Islet precursor cell (in vitro differentiated cells): ENCODE data around the gene DRC1.
A peak's percentile ranks its signal among the peaks of the same experiment; 100 is the strongest.

Experiments used
- DNase-seq: peaks from one replicate; pipeline ENCODE4 v3.0.0-alpha.2; 2018

Gene DRC1

DNA sequence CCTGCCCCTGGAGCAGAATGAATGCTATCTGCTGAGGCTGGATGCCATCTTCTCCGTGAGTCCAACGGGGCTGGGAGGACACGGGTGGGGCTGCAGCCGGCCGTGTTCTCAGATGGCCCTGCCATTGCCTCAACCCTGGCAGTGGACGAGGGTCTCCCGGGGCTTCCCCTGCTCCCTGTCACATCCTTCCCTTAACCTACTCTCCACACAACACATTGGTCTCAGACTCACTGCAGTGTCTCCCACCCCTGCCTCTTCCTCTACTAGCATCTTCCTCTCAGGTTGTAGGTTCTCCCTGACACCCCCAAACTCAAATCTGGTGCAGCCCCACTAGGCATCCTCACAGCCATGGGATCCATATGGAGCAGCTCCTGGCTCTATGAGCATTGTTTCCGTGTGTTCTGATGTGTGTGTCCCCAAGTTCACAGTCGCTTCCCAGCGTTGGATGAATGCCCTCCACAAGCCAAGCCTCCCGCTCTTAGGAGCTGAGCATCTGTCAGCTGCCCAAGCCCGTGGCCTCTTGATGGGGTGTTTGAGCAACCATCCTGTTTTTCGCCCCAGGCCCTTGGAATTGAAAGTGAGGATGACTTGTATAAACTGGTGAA, 48.4 kb downstream of the DRC1 start:
- DNase-seq = no peak

DNA sequence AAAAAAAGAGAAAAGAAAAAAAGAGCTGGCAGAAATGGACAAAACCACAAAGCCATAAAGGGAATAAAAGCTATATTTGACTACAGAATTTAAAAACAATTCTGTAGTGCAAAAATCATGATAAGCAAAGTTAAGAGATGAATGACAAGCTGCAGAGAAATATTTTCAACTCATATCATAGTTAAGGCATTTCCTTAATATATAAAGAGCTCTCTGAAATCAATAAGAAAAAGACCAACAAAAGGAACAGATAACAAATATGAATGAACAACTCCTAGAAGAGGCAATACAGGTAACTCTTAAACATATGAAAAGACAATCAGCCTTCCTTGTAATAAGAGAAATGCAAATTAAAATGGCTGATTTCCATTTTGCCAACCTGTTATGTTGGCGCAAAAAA, 50.0 kb downstream of the DRC1 start:
- DNase-seq = no peak

DNA sequence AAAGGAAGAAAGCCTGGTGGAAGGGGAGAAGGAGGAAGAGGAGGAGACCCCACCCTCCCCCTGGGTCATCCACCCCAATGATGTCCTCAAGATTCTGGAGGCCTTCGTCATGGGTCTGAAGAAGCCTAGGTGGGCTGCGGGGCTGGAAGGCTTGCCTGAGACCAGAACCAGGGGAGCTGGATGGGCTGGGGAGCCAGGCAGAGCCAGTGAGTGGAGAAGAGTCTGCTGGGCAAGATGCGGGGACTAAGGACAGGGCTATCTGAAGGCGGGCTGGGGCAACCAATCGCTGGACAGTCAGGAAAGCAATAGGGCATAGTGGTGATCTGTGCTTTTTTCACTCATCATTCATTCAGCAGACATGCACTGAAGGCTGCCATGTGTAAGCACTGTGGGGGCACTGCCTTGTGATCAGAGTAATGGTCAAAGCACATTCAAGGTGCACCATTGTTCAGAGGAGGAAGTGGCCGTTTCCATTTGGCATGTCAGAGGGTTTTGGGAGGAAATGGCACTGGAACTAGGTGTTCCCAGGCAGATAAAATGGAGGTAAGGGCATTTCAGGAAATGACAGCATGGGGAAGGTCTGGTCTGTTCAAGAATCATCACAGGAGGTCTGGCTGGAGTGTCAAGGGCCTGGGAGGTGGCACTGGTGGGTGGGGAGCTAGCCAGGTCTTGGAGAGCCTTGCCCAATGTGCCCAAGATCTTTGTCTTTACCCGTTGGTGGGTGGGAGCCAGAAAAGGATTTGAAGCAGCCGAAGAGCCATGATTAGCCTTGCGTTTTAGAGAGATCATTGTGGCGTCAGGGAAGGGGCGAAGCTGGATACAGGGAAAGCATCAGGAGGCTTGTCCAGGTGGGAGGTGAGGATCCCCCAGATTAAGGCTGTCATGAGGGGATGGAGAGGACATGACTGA, 52.0 kb downstream of the DRC1 start:
- peak; percentile 35 for DNase-seq

DNA sequence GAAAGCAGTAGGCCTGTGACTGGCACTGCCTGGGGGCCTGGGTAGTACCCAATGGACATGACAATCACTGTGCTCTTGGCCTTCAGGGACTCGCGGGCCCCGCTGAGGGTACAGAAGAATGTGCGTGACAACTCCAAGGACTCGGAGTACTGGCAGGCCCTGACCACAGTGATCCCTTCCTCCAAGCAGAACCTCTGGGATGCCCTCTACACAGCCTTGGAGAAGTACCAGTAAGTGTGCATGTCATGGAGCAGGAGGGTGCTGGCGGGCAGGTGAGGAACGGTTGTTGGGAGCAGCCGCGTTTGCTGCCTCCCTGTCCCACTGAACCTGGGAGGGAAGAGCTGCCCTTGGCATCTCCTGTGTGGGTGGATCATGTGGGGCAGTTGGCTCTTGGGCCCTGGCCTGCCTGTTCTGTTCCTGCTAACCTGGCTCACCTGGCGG, 52.9 kb downstream of the DRC1 start:
- peak; percentile 46 for DNase-seq

DNA sequence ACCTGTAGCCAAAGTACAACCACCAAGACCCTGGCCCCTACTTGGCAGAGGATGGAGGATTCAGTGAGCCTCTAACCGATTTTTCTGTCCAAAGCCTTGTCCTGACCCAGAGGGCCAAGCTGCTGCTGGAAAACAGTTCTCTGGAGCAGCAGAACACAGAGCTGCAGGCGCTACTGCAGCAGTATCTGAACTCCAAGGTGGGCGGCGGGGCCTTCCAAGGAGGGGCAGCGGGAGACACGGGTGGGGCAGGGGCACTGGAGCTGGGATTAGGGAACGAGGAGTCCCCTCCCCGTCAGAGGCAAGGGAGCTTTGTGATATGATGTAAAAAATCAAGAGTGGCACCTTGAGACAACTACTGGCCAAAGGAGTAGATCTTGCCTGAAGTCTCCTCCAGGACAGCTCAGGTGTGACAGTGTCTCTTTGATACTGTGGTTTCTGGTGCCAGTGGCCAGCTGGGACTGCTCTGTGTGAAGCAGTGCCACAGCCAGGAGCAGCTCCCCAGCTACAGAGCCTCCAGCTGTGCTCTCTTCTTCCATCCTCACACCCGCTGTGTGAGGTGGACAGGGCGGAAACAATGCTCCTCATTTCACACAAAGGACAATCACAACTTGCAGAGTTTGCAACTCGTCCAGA, 53.4 kb downstream of the DRC1 start:
- DNase-seq = peak; percentile 31

DNA sequence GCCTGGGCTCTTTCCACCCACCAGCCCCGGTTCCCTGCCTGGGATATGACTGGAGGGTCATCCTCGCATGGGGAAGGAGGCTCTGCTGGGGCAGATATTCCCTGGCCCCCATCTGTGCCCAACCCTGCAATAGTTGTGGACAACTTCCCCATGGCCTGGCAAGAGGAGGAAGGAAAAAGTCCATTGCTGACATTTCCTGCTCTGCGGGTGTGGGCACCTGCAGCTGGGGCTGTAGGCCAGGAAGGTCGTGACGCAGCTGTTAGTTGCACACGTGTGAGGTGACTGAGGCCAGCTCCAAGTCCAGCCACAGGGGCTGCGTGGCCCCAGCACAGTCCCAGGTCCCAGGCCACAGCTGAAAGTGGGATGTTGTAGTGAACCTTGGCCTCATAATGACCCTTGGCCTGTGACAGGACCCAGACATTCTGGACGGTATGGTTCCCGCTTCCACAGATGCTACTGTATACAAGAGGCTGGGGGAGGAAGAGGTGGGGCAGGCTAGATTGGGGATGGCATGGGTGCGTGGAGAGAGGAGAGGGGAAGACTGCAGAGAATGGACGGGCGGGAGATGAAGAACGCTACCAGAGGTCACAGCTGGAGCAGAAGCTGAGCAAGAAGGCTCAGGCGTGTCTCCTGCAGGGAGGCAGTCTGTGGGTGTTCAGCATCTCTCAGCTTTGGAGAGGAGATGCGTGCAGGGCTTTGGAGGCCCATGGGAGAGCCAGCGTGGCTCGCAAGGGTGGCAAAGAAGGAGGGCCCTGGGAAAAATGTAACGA, 54.1 kb downstream of the DRC1 start:
- DNase-seq = peak; percentile 47

DNA sequence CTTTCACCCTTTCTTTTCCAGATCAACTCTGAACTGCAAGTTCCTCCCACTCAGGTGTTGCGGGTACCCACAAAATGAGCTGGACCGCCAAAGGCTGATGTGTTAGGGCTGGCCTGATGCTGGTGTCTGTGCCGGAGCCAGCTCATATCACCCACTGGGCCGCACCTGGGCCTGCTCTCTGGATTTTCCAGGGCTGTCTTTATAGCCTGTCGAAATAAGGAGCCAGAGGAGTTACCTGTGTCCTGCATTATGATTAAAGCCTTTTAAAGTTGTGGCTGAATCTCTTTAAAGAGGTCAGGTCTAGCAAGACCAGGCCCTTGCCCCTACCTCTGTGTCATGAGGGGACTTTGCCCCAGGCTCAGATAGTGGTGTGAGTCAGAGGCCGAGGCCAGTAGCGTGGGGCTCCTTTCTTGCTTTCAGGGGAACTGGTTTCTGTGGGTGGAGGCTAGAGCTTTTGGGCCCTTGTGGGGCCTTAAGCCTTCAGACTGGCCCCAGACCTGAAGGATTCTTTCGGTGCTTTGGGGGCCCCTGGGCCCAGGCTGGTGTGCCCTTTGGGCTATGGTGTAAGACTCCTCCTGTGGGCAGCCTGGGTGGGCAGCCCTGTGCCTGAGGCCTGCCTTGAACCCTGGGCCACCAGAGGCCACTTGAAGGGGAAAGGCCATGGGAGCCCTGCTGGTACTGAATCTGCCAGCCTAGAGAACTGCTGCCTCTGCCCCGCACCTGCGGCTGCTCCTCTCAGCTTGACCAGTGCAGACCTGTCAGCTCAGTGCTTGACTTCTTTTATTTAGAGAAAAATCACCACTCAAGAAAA, 54.9 kb downstream of the DRC1 start:
- peak; percentile 92 for DNase-seq

DNA sequence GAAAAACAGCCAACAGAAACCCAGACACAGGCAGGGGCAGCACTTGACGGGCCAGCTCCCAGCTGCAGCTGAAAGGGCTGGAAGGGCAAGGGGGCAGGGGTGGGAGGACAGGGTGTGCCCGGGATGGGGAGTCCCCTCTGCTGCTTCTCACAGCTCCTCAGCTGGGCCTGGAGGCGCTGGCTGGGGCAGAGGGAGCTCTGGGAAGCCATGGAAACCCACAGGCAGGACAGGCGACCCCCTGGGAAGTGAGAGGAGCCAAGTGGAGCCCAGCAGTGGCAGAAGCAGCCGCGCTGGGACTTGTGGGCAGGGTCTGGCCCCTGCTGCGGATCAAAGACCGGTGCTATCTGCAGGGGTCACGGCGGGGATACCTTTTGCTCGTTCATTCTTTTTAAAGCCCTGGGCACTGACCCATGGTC, 55.5 kb downstream of the DRC1 start:
- DNase-seq = peak; percentile 62

DNA sequence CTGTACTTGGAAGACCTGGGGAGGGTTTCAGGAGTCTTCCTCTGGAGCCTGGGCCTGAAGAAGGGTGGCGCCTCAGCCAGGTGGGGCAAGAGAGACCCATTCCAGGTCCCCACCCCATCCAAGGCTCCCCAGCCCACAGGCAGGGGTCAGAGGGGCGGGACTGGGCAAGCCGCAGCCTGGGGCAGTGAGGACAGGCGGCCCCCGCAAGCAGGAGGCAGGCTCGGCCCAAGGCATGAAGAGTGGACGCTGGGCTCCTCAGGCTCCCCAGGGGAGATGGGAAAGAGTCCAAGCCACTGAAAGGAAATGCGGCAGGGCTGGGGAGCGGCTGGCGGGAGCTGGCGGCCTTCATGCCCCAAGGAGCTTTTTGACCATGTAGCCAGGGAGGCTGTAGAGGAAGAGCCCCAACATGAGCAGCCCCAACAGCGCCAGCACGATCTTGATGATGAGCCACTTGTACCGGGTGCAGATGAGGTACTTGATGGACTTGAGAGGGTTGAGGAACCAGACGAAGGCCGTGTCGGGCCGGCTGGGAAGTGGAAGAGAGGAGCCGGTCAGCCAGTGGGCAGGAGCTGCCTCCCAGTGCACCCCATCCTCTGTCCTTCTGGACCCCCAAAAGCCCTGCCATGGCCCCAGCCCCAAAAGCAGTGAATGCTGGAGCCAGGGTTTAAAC, 56.1 kb downstream of the DRC1 start:
- DNase-seq = no peak

DNA sequence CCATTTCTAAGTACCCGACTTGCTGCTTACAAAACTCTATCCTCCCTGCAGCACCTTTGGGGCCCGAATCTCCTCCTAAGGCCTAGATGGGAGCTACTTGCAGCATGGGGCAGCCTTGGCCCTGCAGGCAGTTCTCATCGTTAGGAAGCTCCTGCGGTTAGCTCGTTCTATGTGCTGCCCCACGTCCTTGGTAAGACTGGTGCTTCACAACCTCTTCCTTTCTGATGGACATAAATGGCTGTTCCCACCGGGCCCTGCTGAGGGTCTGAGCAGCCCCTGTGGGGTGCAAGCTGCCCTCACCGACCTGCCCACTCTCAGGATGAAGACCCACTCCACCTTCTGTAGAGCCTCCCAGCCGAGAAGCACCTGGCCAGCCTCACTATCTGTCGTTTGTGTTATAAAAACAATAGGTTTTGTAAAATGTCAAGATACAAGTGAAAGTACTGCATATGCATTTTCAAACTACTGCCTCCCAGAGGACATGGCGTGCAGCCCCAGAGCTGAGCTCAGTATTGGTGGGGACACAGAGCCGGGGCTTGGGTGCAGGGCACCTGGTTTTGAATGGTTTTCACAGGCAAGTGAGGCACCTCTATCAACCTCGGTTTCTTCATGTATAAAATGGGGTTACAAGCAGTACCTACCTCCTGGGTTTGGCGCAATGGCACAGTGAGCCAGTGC, 56.8 kb downstream of the DRC1 start:
- peak; percentile 50 for DNase-seq

DNA sequence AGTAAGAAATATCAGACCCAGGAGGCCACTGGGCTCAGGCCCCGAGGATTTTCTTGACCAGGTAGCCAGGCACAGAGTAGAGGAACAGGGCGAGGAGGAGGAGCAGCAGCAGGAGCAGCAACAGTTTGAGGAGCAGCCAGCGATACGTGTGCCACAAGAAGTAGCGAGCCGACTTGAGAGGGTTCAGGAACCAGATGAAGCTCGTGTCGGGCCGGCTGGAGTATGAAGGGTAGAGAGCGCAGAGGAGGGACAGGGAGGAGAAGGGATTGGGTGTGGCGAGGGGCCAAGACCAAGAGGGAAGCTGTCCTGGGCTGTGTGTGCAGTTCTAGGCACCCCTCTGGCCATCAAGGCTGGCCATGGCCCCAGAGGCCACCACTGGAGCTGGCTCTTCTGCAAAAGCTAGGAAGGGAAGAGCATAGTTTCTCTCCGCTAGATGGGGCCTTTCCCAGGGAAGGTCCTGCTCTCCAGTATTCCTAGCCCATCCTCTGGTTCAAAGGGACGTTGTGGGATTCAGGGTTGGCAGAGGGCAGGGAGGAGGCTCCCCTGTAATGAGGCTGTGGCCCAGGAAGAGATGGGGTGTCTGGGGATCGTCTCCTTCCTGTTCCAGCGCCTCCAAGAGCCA, 58.4 kb downstream of the DRC1 start:
- peak; percentile 55 for DNase-seq

DNA sequence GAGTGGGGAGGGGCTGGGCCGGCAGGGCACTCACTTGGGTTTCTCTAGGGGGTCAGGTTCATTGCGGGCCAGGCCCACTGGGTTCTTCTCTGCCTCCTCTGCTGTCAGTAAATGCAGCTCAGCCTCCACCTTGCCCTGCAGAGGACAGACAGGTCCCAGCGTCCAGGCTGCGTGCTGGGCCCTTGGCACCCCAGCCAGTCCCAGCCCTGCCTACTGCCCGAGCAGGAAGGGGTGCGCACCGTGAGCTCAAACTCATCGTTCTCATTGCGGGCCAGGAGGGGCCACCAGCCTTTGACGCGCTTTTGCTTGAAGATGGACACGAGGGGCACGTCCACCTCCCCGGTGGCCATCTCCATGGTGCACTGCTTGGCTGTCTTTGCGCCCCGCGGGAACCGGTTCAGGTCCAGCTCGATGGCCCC, 58.9 kb downstream of the DRC1 start:
- peak; percentile 45 for DNase-seq

DNA sequence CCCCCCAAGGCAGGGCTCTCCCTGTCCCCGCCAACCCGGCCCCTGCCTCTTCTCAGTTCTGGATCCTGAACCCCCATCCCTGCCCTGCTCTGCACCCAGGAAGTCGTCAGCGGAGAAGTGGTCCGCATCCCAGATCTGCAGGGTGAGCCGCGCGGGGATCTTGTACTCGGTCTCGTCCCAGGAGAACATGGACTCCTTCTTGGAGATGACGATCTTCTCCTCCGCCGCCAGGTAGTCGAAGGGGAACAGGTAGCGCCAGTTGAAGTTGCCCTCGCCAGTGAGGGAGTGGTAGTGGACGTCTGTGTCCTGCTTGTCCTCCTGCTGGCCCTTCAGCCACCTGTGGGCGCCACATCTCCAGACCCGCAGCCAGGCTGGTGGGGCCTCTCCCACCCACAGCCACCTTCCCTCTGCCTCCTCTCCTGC, 59.9 kb downstream of the DRC1 start:
- DNase-seq = peak; percentile 45

DNA sequence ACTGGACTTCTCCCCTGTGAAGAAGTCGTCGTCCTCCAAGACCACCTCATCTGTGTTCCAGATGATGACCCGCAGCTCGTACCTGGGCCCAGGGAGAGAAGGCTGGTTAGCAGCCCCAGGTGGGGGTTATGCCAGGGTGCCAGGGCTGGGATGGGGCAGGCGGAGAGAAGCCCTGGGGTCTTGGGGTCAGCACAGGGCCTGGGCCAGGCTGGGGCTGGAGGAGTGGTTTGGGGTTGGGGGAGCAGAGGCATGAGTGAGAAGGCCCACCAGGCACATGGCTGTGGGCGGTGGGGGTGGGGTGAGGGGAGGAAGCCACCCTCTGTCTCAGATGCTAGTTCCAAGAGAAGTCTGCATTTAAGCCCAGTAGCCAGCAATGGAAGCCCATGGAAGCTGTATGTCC, 60.4 kb downstream of the DRC1 start:
- DNase-seq = peak; percentile 51

DNA sequence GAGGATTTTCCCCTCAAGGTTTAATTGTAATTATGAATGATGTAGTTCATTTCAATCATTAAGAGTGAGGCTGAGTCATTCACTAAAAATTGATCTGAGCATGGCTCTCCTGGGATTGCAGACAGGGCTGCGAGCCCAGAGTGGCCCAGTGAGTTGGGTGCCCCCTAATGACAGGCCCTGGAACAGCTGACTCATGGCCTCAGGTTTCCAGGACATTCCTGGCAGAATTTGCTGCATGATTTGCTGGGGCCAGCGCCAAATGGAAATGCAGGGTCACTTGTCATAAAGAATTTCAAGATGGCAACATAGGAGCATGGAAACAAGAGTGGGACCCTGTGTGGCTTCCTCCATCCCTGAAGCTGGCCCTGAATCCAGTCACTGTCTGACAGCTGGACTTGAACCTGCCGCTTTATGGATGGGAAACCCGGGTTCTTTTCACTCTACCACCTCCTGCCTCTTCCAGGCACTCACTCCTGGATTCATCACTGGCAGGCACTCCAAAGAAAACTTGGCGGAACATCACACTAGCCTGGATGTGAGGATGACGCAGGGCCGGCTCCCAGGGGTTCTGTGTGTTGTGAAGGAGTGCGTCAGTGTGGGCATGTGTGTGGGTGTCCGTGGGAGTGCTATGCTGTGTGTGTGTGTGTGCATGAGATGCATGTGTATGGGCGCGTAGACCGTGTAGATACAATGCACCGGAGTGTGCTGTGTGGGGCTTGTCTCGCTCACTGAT, 61.0 kb downstream of the DRC1 start:
- peak; percentile 86 for DNase-seq

DNA sequence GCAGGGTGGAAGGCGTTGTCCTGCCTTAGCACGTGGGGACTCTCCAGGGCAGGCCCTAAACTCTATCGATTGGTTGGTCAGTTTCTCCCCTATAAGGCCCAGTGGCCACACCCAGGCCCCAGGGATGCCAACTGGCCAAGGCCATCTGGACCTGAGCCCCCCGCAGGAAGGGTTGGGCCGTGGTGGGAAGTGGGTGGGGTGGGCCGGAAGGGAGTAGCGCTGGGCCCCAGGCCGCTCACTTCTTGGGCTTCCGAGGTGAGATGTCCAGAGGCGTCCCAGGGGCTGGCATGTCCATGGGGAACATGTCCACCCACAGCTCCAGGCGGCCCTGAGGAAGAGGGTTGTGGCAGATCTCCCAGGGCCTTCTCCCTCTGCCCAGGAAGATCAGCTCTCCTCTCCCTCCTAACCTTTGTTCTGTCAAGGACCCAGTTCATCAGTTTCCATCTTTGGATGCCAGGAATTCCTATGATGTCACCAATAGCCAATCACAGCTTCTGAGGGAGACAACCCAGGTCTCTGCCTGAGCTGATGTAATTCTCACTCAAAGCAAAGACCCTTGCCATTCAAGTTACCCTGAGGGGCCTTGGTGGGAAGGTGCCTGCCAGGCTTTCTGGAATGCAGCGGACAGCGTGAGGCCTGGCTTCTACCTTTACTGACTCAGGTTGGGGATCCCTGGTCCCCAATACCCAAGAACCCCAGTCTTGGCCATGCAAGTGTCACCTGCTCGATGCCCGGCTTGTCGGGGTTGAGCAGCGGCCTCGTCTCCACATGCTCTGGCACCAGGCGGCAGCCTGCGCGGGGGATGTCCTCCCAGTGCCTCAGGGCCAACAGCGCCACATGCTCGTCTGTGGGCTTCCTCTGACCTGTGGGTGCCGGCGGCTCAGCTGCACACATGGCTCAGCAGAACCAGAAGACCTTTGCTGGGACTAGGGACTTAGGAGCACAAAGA, 61.8 kb downstream of the DRC1 start:
- peak; percentile 89 for DNase-seq

DNA sequence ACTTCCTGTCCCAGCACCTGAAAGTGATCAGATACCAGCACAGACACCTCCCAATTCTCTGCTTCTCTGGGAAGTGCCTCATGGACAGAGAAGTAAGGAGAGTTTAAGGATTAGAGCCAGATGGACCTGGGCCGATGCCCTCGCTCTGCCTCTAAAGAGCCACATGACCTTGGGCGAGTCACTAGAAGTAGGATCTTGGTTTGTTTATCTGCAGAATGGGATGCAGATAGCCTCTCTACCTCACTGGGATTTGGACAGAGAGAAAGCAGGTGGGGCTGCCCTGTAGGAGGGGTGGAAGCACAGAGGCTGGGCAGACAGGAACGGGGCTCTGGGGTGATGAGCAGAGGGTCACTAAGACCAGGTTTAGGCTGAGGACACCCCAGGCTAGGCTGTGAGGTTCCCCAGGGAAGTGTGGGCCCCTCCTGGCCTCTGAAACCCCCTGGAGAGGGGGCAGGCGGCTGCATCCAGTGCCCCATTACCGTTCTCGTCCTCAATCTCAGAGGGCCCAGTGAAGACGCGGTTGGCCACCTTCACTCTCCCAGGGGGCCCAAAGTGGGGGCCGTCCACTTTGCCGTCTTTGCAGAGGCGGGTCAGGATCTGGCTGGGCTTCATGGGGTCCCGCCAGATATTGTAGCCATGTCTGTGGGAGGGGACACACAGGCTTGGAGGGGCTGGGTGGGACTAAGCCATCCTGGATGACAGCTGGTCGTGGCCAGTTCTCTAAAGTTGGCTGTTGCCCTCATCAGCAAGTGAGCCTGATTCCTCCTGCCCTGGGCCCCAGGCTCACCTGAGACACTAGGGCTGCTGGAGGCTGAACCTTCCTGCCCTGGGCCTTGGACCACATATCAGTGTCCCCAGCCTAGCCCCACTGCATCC, 62.9 kb downstream of the DRC1 start:
- no peak for DNase-seq
